K562 (cell line): ENCODE measurements around the gene LY6G6D. TPM values are rescaled to one million over a fixed set of nuclear protein-coding genes. Genes with fewer than 3 reads are reported as not detected.

Source experiments
- ATAC-seq: fragments of 200-7000 bp; cut with Tn5 transposase; 3 replicates; pipeline ENCODE4 v1.9.1; 2020; ENCODE audit warnings: moderate library complexity
- Bru-seq: library from RNA; stranded (reverse); fragments of 400-500 nt; gene quantifications from one replicate; lab custom pipeline; 2021; lab: Mats Ljungman, UMichigan
- BruChase-seq, 2 experiments: library from RNA; stranded (reverse); fragments of 400-500 nt; gene quantifications; one replicate each; lab custom pipeline; 2021; lab: Mats Ljungman, UMichigan
- BruUV-seq: library from RNA; stranded (reverse); fragments of 400-500 nt; replicated peaks from 2 replicates; lab custom pipeline; 2021; lab: Mats Ljungman, UMichigan
- CTCF ChIA-PET: fragments of 300-600 bp; formaldehyde crosslinking; extraction: SDS; loops from one replicate; lab custom pipeline; 2021; ENCODE audit warnings: low intra/inter-chr PET ratio; lab: Yijun Ruan, JAX
- POLR2A ChIA-PET: fragments of 300-600, 350-650 bp; sonication (Branson Sonifier 250); formaldehyde crosslinking; extraction: SDS; loops from one replicate; lab custom pipeline; 2021; ENCODE audit warnings: antibody characterized with exemption, inconsistent platforms; lab: Yijun Ruan, JAX
- DNase-seq, 4 experiments: peaks; one replicate each; pipeline versions ENCODE4 v3.0.0 to v3.0.0-alpha.2; 2011 to 2018; ENCODE audit warnings: low spot score in 3 of 4, mixed read lengths in 3 of 4; ENCODE audit errors: extremely low read depth in 1 of 4
- FAIRE-seq: peaks from 2 replicates; lab custom pipeline; 2011; peaks lifted over from hg19 to GRCh38; lab: Jason Lieb, UNC
- H2AFZ ChIP-seq: 2 replicates; pipeline ENCODE4 v1.6.0; 2011; ENCODE audit warnings: low read depth, low read length, control low read depth, inconsistent platforms
- H3K27ac ChIP-seq: fragments of 200-600 bp; 3 replicates; pipeline ENCODE4 v1.8.0; 2011; ENCODE audit warnings: low read depth, mild to moderate bottlenecking, control low read depth, inconsistent platforms, low read length, moderate library complexity, mixed read lengths; ENCODE audit errors: extremely low read depth
- H3K27me3 ChIP-seq, 2 experiments: fragments of 300-600 bp in 1 of 2; 2 replicates in 1 of 2; 3 replicates in 1 of 2; pipeline versions ENCODE4 v1.6.0 to v1.8.0; 2011; ENCODE audit warnings: inconsistent platforms in 2 of 2, low read length in 2 of 2, mild to moderate bottlenecking in 1 of 2, mixed read lengths in 1 of 2, moderate library complexity in 1 of 2; ENCODE audit not compliant: control insufficient read depth in 2 of 2, insufficient read depth in 2 of 2
- H3K36me3 ChIP-seq: fragments of 300-600 bp; 3 replicates; pipeline ENCODE4 v1.8.0; 2011; ENCODE audit warnings: mild to moderate bottlenecking, low read length, inconsistent platforms; ENCODE audit not compliant: control insufficient read depth, insufficient read depth
- H3K4me1 ChIP-seq, 2 experiments: fragments of 200-600 bp in 1 of 2; replicated peaks in 1 of 2; 2 replicates in 1 of 2; 3 replicates in 1 of 2; pipeline versions ENCODE4 v1.5.1 to v1.8.0; 2011; ENCODE audit warnings: inconsistent platforms in 2 of 2, low read length in 2 of 2, mild to moderate bottlenecking in 1 of 2, mixed read lengths in 1 of 2, moderate library complexity in 1 of 2; ENCODE audit not compliant: control insufficient read depth in 2 of 2, insufficient read depth in 2 of 2
- H3K4me2 ChIP-seq: 2 replicates; pipeline ENCODE4 v1.6.1; 2011; ENCODE audit warnings: low read length, control low read depth, inconsistent platforms, mixed read lengths; ENCODE audit not compliant: insufficient read depth
- H3K4me3 ChIP-seq: fragments of 200-600 bp; sonication (generic), shearing (Covaris generic); 2 replicates; pipeline ENCODE4 v1.5.1; 2016; ENCODE audit warnings: control low read depth, inconsistent platforms
- H3K79me2 ChIP-seq: fragments of 200-600 bp; 3 replicates; pipeline ENCODE4 v1.8.0; 2011; ENCODE audit warnings: low read length, inconsistent platforms; ENCODE audit not compliant: control insufficient read depth, insufficient read depth
- H3K9ac ChIP-seq, 2 experiments: 2 replicates each; pipeline versions ENCODE4 v1.6.0 to v1.6.1; 2011; ENCODE audit warnings: low read depth in 2 of 2, low read length in 2 of 2, control low read depth in 1 of 2, inconsistent platforms in 1 of 2, mild to moderate bottlenecking in 1 of 2, mixed read lengths in 1 of 2; ENCODE audit not compliant: insufficient read depth in 1 of 2
- H3K9me1 ChIP-seq: one replicate; pipeline ENCODE4 v1.6.0; 2011; ENCODE audit warnings: inconsistent platforms, mild to moderate bottlenecking, low read length, moderate library complexity; ENCODE audit not compliant: control insufficient read depth, insufficient read depth
- H3K9me3 ChIP-seq: replicated peaks from 2 replicates; pipeline ENCODE4 v1.5.1; 2011; ENCODE audit warnings: low read depth, low read length, inconsistent platforms; ENCODE audit not compliant: control insufficient read depth, insufficient read depth
- H4K20me1 ChIP-seq: replicated peaks from 2 replicates; pipeline ENCODE4 v1.6.1; 2011; ENCODE audit warnings: low read length, inconsistent platforms, mixed read lengths; ENCODE audit not compliant: control insufficient read depth, insufficient read depth
- HMG20B ChIP-seq: fragments of 250-450 bp; sonication (Bioruptor Pico); IDR thresholded peaks from 2 replicates; pipeline ENCODE4 v1.5.0; 2021; ENCODE audit warnings: mild to moderate bottlenecking
- KDM2B ChIP-seq: fragments of 250-450 bp; sonication (Bioruptor Pico); IDR thresholded peaks from 2 replicates; pipeline ENCODE4 v1.8.0; 2021; ENCODE audit warnings: mild to moderate bottlenecking, moderate library complexity
- PTRF ChIP-seq: fragments of 450-650 bp; IDR thresholded peaks from 2 replicates; pipeline ENCODE4 v1.6.1; 2016; ENCODE audit warnings: mild to moderate bottlenecking, missing genetic modification characterization, missing compliant biosample characterization
- SMARCE1 ChIP-seq: fragments of 450-650 bp; IDR thresholded peaks from 2 replicates; pipeline ENCODE4 v1.7.1; 2016; ENCODE audit warnings: mild to moderate bottlenecking
- SP2 ChIP-seq: IDR thresholded peaks from 2 replicates; pipeline ENCODE4 v1.6.1; 2011; ENCODE audit warnings: mild to moderate bottlenecking, low read depth, low read length, moderate library complexity; ENCODE audit not compliant: poor library complexity, severe bottlenecking; ENCODE audit errors: extremely low read depth
- ZBTB7A ChIP-seq: IDR thresholded peaks from 2 replicates; pipeline ENCODE4 v1.6.1; 2011; ENCODE audit warnings: low read depth, mild to moderate bottlenecking, low read length, moderate library complexity, borderline replicate concordance; ENCODE audit not compliant: control insufficient read depth
- ZNF263 ChIP-seq: sonication (generic); formaldehyde crosslinking; IDR thresholded peaks from 2 replicates; pipeline ENCODE4 v1.8.0; 2022; ENCODE audit warnings: mild to moderate bottlenecking, missing genetic modification reagents, borderline replicate concordance
- ZSCAN32 ChIP-seq: fragments of 450-650 bp; formaldehyde crosslinking; IDR thresholded peaks from 2 replicates; pipeline ENCODE4 v1.4.0; 2020; ENCODE audit warnings: mild to moderate bottlenecking, moderate library complexity
- WGBS: fragments of 100-300 bp; shearing (Covaris generic); methylation state at CpG from one replicate; pipeline ENCODE4 v1.1.6; 2016; ENCODE audit warnings: low coverage, mixed read lengths; ENCODE audit not compliant: insufficient coverage; ENCODE audit errors: missing lambda C conversion rate; 5-methylcytosine and 5-hydroxymethylcytosine counted together
- in situ Hi-C: fragments of 300-500 bp; cut with MboI; formaldehyde crosslinking; loops from 4 replicates; pipeline ENCODE4 v1.15.0; 2018; ENCODE audit warnings: inconsistent platforms, mixed read lengths
- intact Hi-C: fragments of 100-400 bp; cut with micrococcal nuclease; formaldehyde crosslinking; loops from 2 replicates; pipeline ENCODE4 v1.14.2; 2022
- long read RNA-seq, 3 experiments: library from polyadenylated mRNA in 2 of 3; library from RNA in 1 of 3; unstranded in 2 of 3; stranded (forward) in 1 of 3; transcript quantifications; one replicate each; pipeline ENCODE4 v2.0.0, GENCODE V29; 2019 to 2022
- polyA minus RNA-seq, 3 experiments: library from RNA; depleted of rRNA, polyadenylated mRNA; stranded (reverse); fragments of >200 nt; gene quantifications; 2 replicates each; pipeline ENCODE4 v1.2.3, GENCODE V29; 2011
- polyA plus RNA-seq, 8 experiments: library from polyadenylated mRNA; depleted of rRNA in 4 of 8; stranded (reverse) in 5 of 8; unstranded in 3 of 8; fragments of >200 nt; fragmentation: Nextera tagmentation in 2 of 8; fragmentation: Illumina TruSeq in 1 of 8; extraction: Ambion mirVana in 2 of 8; extraction: Trizol in 1 of 8; gene quantifications; 2 replicates each; pipeline versions ENCODE4 v1.2.1 to v1.2.3, GENCODE V29; 2011 to 2014; ENCODE audit warnings: inconsistent platforms in 1 of 8, missing spikeins in 1 of 8
- total RNA-seq, 7 experiments: library from RNA; depleted of rRNA in 6 of 7; stranded (reverse); fragments of >200 nt in 6 of 7; fragmentation: Illumina TruSeq in 2 of 7; extraction: Trizol in 2 of 7; gene quantifications; 2 replicates each; pipeline versions ENCODE4 v1.2.1 to v1.2.3, GENCODE V29; 2011 to 2021; ENCODE audit warnings: low replicate concordance in 1 of 7
- TF ChIP-seq, protein P1 (sequence below): fragments of 450-650 bp; IDR thresholded peaks from 2 replicates; pipeline ENCODE4 v1.6.1; 2016; ENCODE audit warnings: low read depth, mild to moderate bottlenecking, moderate library complexity
- TF ChIP-seq, protein P2 (sequence below): IDR thresholded peaks from 2 replicates; pipeline ENCODE4 v1.6.1; 2016; ENCODE audit warnings: missing genetic modification characterization, missing compliant biosample characterization
- TF ChIP-seq, protein P3 (sequence below): sonication (generic); formaldehyde crosslinking; IDR thresholded peaks from 2 replicates; pipeline ENCODE4 v1.8.1; 2022; ENCODE audit warnings: missing genetic modification reagents

Gene LY6G6D, protein sequence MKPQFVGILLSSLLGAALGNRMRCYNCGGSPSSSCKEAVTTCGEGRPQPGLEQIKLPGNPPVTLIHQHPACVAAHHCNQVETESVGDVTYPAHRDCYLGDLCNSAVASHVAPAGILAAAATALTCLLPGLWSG
- not detected in 2 replicates for total RNA-seq (2011; cell fraction: chromatin; rRNA removed; ENCODE audit: low replicate concordance)
- total RNA-seq (2011; cell fraction: nucleolus; rRNA removed), result not detected in 2 replicates
- total RNA-seq (2011; cell fraction: nucleoplasm; rRNA removed), result not detected in 2 replicates
- total RNA-seq (2014; rRNA removed) (not detected in 2 replicates), total RNA-seq (2014; rRNA removed; fragmentation: Illumina TruSeq; extraction: Trizol) (not detected in 2 replicates), total RNA-seq (2015; rRNA removed; fragmentation: Illumina TruSeq; extraction: Trizol) (not detected in 2 replicates), total RNA-seq (2021) (not detected in 2 replicates), polyA plus RNA-seq (2011; rRNA removed) (0.38 TPM in 1 of 2 replicates, not detected in the other), polyA plus RNA-seq (2014; fragmentation: Illumina TruSeq; extraction: Trizol) (not detected in 2 replicates), polyA plus RNA-seq (2014; fragmentation: Nextera tagmentation; extraction: Ambion mirVana) (under 1 TPM in 1 of 2 experiments, not detected in 1; 0.30 TPM), polyA plus RNA-seq (2014; rRNA removed) (not detected in 2 replicates), polyA minus RNA-seq (2011; rRNA and poly(A)+ RNA removed) (not detected in 2 replicates), Bru-seq, nascent RNA (not detected), BruChase-seq, experiment 1, labeled RNA remaining after a 2-hour chase (not detected), BruChase-seq, experiment 2, labeled RNA remaining after a 6-hour chase (not detected)
- polyA plus RNA-seq (2011; cell fraction: cytosol; rRNA removed), result 0.69 TPM in 1 of 2 replicates, not detected in the other
- not detected in 2 replicates for polyA plus RNA-seq (2011; cell fraction: nucleus; rRNA removed)
- 0.21 and 0.58 TPM in 2 replicates for polyA plus RNA-seq (2012)
- not detected in 2 replicates for polyA minus RNA-seq (2011; cell fraction: cytosol; rRNA and poly(A)+ RNA removed)
- not detected in 2 replicates for polyA minus RNA-seq (2011; cell fraction: nucleus; rRNA and poly(A)+ RNA removed)
- long read RNA-seq, experiment 1, result 0 reads
- long read RNA-seq, experiment 2, result 0 reads
- long read RNA-seq, experiment 3, result 0 reads

DNA sequence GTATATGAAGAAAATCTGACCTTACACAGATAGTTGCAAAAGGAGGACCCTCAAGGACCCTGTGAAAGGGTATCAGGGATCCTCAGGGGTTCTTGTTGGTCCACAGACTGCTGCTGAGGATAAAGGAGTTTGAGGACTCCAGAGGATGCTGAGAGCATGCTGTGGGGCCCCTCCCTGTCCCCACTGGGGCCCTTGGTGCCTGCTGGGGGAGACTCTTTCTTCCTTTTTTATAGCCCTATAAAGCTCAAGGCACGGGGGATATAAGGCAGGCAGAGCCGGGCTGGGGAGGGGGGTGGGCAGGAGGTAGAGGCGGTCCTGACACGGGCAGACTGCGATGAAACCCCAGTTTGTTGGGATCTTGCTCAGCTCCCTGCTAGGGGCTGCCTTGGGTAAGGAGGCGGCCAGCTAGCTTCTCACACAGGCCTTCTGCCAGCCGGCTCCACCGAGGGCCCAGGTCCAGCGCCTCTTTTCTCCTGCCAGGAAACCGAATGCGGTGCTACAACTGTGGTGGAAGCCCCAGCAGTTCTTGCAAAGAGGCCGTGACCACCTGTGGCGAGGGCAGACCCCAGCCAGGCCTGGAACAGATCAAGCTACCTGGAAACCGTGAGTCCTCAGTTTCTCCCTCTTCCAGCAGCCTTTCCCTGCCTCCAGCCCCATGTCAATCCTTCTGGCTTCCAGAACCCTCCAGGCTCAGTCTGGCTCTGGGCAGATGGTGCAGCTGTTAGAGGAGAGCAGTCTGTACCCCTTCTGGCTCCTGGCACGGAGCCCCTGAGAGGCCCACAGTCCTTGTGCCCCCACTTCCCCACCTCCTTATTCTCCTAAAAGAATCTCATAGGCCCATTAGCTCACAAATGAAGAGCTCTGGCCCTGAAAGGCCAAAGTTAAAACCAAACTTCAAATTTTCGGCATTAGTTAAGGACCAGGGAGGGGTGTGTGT, at the start of gene LY6G6D:
TSS of gene LY6G6D (plus strand) at position 327 of the 937 bp plus-strand sequence. CDS start at position 335, 8 bp downstream.
- Histone ChIP-seq H2AFZ (peak within 1 kb of the TSS; percentile 49), H3K4me2 (no peak within 1 kb of the TSS), H3K9me3 (no peaks in the 10 kb centered on the region), H3K4me3 (no peak within 1 kb of the TSS), H3K4me1 (peaks cover 31 to 42% of the 10 kb centered on the region in 2 experiments), H3K27me3 (no peaks in the 10 kb centered on the region), H3K27ac (no peak within 1 kb of the TSS), H3K9me1 (no peaks in the 10 kb centered on the region), H4K20me1 (no peaks in the 10 kb centered on the region), H3K36me3 (no peaks in the 10 kb centered on the region), H3K79me2 (no peaks in the 10 kb centered on the region), H3K9ac (peak within 1 kb of the TSS in 1 of 2 experiments; percentile 81; a peak in 2 of 4 replicates)
- intact Hi-C loops (no loop called here), in situ Hi-C loops (no loop called here)
- ChIA-PET CTCF (no interaction called here), POLR2A (interaction anchor here (0.6 to 12.4 kb wide), 13 partner anchors 9 to 241 kb away, joined by 3 to 223 read pairs (median 5); partner anchors contain the start of genes ABHD16A, BAG6, C2 and DDAH2)
- no peak for FAIRE-seq
- WGBS, result 66% methylated on average over 15 of the region's 16 CpGs
- BruUV-seq, result no TSS peak
- ATAC-seq, result no peak
- no peak for DNase-seq
- TF ChIP-seq ZNF263 (CRISPR knock-in tag) (0 out of 2 replicates have a peak, but pooled peaks have one; percentile 24), ZBTB7A (no peak), PTRF (tag) (no peak), SP2 (no peak), ZSCAN32 (CRISPR knock-in tag) (no peak), KDM2B (no peak), SMARCE1 (no peak), HMG20B (CRISPR knock-in tag) (no peak)
- TF ChIP-seq, protein P1, sequence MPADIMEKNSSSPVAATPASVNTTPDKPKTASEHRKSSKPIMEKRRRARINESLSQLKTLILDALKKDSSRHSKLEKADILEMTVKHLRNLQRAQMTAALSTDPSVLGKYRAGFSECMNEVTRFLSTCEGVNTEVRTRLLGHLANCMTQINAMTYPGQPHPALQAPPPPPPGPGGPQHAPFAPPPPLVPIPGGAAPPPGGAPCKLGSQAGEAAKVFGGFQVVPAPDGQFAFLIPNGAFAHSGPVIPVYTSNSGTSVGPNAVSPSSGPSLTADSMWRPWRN, result no peak
- TF ChIP-seq, protein P2, sequence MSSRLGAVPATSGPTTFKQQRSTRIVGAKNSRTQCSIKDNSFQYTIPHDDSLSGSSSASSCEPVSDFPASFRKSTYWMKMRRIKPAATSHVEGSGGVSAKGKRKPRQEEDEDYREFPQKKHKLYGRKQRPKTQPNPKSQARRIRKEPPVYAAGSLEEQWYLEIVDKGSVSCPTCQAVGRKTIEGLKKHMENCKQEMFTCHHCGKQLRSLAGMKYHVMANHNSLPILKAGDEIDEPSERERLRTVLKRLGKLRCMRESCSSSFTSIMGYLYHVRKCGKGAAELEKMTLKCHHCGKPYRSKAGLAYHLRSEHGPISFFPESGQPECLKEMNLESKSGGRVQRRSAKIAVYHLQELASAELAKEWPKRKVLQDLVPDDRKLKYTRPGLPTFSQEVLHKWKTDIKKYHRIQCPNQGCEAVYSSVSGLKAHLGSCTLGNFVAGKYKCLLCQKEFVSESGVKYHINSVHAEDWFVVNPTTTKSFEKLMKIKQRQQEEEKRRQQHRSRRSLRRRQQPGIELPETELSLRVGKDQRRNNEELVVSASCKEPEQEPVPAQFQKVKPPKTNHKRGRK (tag), result no peak
- TF ChIP-seq, protein P3, sequence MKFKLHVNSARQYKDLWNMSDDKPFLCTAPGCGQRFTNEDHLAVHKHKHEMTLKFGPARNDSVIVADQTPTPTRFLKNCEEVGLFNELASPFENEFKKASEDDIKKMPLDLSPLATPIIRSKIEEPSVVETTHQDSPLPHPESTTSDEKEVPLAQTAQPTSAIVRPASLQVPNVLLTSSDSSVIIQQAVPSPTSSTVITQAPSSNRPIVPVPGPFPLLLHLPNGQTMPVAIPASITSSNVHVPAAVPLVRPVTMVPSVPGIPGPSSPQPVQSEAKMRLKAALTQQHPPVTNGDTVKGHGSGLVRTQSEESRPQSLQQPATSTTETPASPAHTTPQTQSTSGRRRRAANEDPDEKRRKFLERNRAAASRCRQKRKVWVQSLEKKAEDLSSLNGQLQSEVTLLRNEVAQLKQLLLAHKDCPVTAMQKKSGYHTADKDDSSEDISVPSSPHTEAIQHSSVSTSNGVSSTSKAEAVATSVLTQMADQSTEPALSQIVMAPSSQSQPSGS (CRISPR knock-in tag), result no peak
